Renal cortical epithelial cell (primary cell): ENCODE results near the gene ZNF830. TPM values are rescaled to one million over a fixed set of nuclear protein-coding genes. Genes with fewer than 3 reads are reported as not detected.
A peak's percentile ranks its signal among the peaks of the same experiment; 100 is the strongest.
"Not testable (repeated sequence)": the region's sequence is repeated elsewhere in the genome, so short reads cannot be mapped to it uniquely, and the experiment has no call there.

Experiments used
- DNase-seq: peaks from one replicate; pipeline ENCODE4 v3.0.0-alpha.2; 2011; ENCODE audit warnings: low read depth
- total RNA-seq: library from RNA; depleted of rRNA; stranded (reverse); fragments of >200 nt; gene quantifications from 2 replicates; pipeline ENCODE4 v1.2.3, GENCODE V29; 2014

The ZNF830 gene, protein sequence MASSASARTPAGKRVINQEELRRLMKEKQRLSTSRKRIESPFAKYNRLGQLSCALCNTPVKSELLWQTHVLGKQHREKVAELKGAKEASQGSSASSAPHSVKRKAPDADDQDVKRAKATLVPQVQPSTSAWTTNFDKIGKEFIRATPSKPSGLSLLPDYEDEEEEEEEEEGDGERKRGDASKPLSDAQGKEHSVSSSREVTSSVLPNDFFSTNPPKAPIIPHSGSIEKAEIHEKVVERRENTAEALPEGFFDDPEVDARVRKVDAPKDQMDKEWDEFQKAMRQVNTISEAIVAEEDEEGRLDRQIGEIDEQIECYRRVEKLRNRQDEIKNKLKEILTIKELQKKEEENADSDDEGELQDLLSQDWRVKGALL
- total RNA-seq, result 9.6 and 16.6 TPM in 2 replicates

DNA sequence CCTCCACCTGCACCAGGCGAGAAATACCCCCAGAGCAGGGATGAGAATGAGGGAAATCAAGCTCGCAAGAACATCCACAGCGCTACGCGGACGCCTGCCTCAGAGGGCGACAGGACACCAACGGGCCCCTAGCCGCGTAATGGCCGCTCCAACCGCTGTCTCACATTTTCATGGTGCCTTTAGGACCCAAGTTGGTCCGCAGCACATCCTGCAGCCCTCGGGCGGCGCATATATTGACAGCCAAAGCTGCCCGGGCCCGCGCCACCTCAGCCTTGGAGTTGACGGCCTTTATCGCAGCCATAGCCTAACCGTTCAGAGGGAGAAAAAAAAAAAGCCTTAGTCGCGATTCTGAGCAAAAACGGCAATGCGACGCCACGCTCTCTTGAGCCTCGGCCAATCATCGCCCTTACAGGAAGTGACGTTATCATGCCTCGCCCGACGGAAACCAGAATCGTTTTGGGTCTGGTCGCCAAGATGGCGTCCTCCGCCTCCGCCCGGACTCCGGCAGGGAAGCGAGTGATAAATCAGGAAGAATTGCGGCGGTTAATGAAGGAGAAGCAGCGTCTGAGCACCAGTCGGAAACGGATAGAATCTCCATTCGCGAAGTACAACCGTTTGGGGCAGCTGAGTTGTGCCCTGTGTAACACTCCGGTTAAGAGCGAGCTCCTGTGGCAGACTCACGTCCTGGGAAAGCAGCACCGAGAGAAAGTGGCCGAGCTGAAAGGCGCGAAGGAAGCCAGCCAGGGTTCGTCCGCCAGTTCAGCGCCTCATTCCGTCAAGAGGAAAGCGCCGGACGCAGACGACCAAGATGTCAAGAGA, at the start of gene ZNF830, which contains the start of gene CCT6B:
ZNF830 (plus strand) TSS at position 448 of the 819 bp plus-strand sequence; CDS start at position 475, 27 bp downstream.
CCT6B (minus strand) TSS at position 368 of the 819 bp plus-strand sequence; CDS start at position 301, 67 bp downstream.
- peak; percentile 92 for DNase-seq

GRCh38 chr17:34913001-34913400, 48.3 kb upstream of the ZNF830 start:
- no peak for DNase-seq

DNA sequence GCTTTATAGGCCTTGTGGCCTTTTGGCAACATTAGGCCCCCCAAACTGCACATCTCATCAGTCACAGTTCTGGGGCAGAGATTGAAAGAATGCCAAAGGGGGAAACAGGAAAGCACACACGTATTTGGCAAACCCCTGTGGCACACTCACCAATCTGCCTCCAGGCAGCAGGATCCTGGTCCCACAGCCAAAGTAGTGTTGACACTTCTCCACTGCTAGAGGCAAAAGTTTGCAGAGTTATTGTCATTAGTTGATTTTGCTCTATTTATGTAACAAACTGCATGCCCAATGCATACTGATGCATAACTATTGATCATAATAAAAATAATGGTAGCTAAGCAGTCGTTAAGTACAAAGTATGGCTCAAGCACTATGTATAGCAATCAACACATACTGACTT, 45.2 kb upstream of the ZNF830 start:
- DNase-seq, result no peak

GRCh38 chr17:34917381-34917780, 44.0 kb upstream of the ZNF830 start:
- DNase-seq, result no peak

DNA sequence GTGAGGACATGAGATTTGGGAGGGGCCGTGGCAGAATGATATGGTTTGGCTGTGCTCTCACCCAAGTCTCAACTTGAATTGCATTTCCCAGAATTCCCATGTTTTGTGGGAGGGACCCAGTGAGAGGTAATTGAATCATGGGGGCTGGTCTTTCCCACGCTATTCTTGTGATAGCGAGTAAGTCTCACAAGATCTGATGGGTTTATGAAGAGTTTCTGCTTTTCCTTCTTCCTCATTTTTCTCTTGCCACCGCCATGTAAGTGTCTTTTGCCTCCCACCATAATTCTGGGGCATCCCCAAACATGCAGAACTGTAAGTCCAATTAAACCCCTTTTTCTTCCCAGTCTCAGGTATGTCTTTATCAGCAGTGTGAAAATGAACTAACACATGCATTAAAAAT, 40.7 kb upstream of the ZNF830 start:
- DNase-seq, result no peak

DNA sequence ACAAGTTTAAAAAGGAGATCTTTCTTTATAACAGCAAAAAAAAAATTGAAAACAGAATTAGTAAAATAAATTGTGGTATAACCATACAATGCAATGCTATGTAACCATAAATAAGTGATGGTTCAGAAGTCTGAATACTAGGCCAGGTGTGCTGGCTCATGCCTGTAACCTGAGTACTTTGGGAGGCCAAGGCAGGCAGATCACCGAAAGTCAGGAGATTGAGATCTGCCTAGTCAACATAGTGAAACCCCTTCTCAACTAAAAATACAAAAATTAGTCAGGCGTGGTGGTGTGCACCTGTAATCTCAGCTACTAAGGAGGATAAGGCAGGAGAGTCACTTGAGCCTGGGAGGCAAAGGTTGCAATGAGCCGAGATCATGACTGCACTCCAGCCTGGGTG, 34.7 kb upstream of the ZNF830 start:
- no peak for DNase-seq

DNA sequence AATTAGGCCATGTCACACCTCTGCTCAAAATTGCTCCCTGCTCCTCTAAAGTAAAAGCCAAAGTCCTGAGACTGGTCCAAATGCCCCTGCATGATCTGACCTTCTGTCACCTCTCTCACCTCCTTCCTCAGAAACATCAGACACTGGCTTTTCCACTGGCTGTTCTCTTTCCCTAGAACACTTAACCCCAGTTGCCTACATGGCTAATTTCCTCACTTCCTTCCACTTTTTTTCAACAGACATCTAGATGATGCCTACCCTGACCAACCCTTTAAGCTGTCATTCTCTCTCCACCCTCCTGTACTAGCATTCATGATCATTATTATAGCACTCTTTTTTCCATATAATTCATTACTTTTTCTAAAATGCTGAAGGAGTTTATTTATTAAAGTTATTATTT, 31.1 kb upstream of the ZNF830 start:
- no peak for DNase-seq

DNA sequence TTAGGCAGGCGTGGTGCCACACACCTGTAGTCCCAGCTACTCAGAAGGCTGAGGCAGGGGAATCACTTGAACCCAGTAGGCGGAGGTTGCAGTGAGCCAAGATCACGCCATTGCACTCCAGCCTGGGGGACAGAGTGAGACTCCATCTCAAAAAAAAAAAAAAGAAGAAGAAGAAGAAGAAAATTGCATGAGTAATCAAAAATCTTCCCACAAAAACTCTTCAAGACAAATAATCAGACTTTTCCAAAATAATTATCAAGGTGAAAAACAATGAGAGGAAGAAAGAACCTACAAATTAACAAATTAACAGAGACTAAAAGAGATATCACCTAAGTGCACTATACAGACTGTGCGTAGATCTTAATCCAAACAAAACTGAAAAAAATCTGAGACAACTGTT, 10.6 kb upstream of the ZNF830 start:
- not testable (repeated sequence) for DNase-seq

- DNase-seq, result no peak
Observed at GRCh38 chr17:34958438-34958837, 2.9 kb upstream of the ZNF830 start.

DNA sequence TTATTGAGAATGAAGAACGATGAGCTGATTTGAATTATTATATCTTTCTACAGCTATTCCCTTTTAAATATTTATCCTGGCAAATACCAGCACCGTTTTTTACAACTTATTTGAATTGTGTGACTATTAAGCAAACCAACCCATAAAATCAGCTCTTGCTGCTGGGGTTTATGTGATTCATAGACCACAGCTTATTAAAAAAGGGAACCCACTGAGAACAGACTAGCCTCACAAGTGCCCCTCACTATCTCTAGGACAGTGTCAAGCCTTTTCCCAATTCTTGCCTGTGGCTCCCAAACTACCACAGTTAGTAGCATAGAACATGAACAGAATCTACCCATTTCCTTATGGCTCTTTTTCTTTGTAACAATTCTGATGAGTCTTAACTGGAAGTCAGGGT, 12.8 kb downstream of the ZNF830 start:
- DNase-seq, result no peak

DNA sequence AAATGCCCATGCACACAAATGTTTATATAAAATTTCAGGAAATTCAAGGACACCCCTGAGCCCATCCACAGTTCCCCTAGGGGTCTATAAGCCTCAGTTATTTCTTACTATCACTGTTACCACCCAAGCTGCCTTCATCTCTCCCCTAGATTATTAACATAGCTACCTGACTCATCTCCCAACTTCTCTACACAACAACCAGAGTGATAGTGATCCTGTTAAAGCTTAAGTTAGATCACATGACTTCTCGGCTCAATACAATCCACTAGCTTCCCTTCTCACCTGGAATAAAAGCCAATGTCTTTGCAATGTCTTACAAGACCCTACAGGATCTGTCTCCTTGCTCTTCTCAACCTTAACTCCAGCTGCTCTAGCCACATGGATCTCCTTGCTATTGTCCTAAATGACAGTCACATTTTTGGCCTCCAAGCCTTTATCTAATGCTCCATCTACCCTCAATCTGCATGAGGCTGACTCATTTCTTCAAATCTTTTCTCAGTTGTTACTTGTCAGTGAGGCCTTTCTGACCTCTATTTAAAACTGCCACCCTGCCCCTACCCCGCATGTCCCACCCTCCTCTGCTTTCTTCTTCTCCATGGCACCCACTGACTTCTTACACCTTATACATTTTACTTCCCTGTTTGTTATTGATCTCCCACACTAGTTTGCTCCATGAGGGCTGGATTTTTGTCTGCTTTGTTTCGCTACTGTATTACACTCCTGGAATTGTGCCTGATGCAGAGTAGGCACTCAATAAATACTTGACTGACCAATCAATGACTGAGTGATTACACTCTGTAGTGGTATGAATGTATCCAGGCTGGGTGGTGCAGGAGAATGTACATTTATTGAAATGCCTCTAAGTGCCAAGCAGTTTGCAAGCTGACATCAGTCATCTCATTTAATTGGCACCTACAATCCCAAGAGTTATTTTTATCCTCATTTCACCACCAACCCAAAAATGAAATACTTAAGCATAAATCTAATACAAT, 13.8 kb downstream of the ZNF830 start:
- DNase-seq, result peak; percentile 21

- no peak for DNase-seq
Observed at GRCh38 chr17:34979153-34979552, 17.8 kb downstream of the ZNF830 start.

DNA sequence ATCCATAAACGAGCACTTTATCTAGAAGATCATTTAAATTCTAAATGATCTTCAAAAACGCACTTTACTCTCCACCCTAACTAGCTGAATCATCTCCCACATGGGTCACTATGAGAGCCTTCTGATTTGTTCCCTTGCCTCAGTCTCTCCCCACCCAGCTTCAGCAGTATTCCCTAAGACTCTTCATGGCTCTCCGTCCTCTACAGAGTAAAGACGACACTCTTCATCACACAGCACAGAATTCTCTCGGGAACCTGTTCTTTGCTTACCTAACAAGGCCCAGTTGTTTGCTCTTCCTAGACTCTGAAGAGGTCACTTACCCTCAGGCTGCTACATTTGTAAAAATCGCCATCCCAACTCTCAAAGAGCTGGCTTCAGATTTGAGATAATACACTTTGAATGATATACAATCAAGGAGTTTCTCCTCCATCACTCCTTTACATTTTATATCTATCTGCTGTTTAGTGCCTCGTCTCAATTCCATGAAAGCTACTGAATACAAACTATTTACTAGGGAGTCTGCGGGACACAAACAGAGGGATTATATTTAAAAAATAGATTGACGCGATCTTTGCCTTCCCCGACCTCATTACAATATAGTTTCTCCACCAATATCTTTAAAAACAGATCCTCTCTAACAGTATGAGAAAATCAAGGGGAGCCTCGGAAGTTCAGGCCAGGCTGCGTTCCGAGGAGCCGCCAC, 18.5 kb downstream of the ZNF830 start:
- no peak for DNase-seq

DNA sequence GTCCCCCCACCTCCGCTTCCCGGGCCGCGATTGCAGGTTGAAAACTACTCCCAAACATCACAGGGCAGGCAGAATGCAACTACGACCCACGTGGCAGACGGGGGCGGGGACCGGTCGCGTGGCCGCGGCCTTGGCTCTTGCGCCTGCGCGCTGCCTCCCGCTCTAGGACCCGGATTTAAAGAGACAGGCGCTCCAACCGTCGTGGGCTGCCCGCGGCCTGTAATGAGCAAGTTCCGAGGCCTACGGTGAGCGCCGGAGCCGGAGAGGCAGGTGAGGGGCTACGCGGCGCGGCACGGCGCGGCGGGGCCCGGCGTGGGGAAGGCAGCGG, 19.0 kb downstream of the ZNF830 start, which contains the start of gene LIG3:
LIG3 (plus strand) TSS at position 160 of the 328 bp plus-strand sequence. CDS start 2,494 bp downstream, outside the sequence.
- peak; percentile 84 for DNase-seq

- peak; percentile 73 for DNase-seq
Observed at GRCh38 chr17:34980681-34981537, 19.6 kb downstream of the ZNF830 start.

- DNase-seq, result peak; percentile 21
Observed at GRCh38 chr17:34981538-34982241, 20.4 kb downstream of the ZNF830 start.

DNA sequence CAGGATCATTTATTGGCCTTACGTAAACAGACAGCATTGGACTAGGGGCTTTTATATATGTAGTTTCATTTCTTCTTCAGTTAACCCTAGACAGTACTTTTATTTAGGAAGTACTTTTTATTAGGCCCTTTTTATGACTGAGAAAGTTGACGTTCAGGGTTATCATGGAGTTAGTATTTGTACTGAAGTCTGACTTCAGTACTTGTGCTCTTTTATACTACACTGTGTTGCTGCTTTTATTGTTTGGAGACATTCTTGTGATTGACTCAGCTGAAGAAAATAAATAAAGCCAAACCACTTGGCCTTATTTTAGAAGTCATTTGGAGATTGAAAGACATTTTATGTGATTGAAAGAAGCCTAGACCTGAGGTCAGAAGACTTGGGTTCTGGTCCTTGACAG, 25.9 kb downstream of the ZNF830 start:
- no peak for DNase-seq

GRCh38 chr17:34988644-34989043, 27.3 kb downstream of the ZNF830 start:
- DNase-seq, result no peak

GRCh38 chr17:34989473-34989872, 28.1 kb downstream of the ZNF830 start:
- no peak for DNase-seq
